HK-2 (cell line): ENCODE results near the gene ZNF574.

Experiments
- DNase-seq: peaks from one replicate; pipeline ENCODE4 v3.0.0-alpha.2; 2018; ENCODE audit not compliant: unreplicated experiment

The ZNF574 gene

GRCh38 chr19:42125536-42125935, 49.6 kb downstream of the ZNF574 start:
- no peak for DNase-seq

GRCh38 chr19:42126574-42126973, 50.6 kb downstream of the ZNF574 start:
- no peak for DNase-seq

- DNase-seq = no peak
Observed at GRCh38 chr19:42129399-42130253, 53.7 kb downstream of the ZNF574 start.

- no peak for DNase-seq
Observed at GRCh38 chr19:42130254-42130573, 54.2 kb downstream of the ZNF574 start.
